ENCODE measurements around the gene FSD1L.

FSD1L gene

DNA sequence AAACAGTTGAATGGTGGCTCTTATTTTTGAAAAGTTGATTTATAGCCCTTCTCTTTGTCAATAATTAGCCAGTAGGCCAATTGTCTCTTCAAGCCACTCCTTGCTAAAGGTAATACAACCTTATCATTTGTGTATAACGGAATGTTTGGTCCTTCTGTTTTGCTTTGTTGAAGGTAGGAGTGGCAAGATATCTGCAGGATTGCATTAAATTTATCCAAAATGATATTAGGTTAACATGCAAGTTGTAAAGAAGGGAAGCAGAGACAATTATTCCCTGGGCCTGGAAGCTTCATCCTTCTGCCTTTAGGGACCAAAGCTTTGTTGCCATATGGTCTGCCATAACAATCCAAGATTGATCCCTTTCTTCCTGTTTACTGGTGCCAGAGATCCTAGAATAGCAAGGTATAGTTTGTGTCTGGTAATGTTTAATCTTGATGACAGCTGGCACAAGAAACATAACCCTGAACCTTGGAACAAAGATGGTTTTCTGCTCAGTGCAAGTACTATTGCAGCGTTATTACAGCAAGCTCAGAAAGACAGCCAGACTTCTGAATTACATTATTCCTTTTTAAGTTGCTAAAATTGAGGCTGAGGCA is 15.5 kb upstream of the FSD1L start:
- in situ Hi-C loops (cut with MboI; ENCODE audit: low sequenced_read_pairs), result no loop called here

DNA sequence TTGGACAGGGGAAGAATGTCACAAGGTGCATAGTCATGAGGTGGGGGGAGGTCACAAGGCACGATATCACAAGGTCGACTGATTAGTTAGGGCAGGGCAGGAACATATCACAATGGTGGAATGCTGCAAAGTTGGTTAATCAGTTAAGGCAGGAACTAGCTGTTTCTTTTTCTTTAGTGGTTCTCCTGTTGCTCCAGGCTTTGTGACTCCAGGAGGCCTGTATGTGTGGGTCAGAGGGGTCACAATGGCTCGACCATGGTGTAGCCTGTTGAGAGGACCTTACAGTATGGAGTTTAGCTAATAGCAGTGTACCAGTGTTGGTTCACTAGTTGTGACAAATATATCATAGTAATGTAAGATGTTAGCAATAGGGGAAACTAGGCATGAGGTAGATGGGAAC is 12.4 kb upstream of the FSD1L start:
- in situ Hi-C loops (cut with MboI; ENCODE audit: low sequenced_read_pairs), result no loop called here

DNA sequence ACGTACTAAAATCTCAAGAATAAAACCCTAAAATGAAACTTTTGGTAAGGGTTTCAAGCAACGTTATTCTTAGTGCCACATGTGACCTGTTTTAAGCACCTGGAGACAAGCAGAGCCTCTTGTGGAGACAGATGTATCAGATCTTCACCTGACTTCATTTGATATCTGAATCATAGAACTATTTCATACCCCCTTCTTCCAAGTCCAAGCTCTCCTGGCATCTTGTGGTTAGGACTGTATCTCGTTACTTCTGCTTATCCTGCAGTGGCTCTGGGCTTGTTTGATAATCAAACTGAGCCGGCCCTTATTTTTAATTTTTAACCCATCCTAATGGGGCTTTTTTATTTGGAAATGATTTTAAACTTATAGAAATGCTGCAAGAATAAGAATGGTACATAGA is 11.1 kb upstream of the FSD1L start:
- in situ Hi-C loops (cut with MboI; ENCODE audit: low sequenced_read_pairs), result no loop called here

DNA sequence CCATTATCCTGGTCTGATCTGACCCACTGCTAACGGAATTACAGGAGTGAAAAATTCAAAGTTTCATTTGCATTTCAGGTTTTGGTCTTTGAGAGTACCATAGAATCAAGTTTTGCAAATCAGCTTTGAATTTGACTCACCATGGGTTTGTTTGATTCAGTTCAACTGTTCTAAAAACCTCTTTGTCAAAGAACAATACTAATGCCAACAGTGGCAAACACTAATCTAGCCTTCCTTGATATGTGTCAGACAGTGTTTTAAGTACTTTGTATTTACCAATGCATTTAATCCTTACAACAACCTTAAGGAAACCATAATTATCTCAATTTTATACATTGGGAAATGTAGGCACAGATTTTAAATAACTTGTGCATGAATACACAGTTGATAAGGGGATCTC is 10.1 kb upstream of the FSD1L start:
- in situ Hi-C loops (cut with MboI; ENCODE audit: low sequenced_read_pairs), result no loop called here

GRCh38 chr9:105438141-105438806 is 9.6 kb upstream of the FSD1L start:
- in situ Hi-C loops (cut with MboI; ENCODE audit: low sequenced_read_pairs), result no loop called here

DNA sequence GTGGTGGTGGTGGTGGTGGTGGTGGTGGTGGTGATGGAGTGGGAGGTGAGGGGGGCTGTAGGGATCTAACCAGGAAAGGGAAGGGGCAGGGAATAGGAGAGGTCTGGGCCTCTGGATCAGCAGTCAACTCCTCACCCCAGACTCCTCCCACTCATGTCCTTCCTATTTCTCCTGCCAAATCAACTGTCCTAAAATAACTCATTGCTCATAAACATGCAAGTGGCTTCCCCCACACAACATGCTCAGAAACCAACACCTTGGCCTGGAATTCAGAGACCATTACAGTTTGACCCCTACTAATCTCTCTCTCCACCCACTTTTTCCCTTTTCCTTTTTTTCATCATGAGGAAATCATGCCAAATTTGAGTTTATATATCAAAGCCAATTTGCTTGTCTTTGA is 8.4 kb upstream of the FSD1L start:
- in situ Hi-C loops (cut with MboI; ENCODE audit: low sequenced_read_pairs), result no loop called here

DNA sequence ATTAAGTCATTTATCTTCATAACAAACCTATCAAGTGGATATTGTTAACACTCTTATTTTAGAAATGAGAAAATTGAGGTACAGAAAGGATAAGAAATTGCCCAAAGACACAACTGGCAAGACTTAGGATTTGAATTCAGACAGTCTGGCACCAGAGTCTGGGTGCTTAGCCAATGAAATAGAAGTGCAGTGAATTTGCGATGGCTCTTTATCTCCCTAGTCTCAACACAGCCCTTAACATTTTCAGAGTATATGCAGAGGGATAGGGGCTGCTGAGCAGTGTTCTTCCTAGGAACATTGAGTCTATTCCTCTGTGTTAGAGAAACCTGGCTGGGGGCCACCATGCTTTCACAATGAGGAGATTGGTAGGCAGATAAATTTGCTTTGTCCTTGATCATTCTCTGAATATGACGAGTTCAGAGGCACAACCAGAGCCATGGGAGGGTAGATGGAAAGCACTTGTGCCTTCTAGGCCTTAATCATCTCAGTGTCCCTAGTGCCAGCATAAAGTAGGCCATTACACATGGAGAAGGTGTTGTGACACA is 6.1 kb upstream of the FSD1L start:
- in situ Hi-C loops (cut with MboI; ENCODE audit: low sequenced_read_pairs), result no loop called here

DNA sequence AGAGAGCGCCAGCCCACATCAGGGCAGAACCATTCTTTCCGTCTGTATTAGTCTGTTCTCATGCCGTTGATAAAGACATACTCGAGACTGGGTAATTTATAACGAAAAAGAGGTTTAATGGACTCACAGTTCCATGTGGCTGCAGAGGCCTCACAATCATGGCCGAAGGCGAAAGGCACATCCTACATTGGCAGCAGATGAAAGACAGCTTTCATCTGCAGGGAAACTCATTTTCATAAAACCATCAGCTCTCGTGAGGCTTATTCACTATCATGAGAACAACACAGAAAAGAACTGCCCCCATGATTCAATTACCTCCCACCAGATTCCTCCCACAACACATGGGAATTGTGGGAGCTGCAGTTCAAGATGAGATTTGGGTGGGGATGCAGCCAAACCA is 4.7 kb upstream of the FSD1L start:
- in situ Hi-C loops (cut with MboI; ENCODE audit: low sequenced_read_pairs), result no loop called here

DNA sequence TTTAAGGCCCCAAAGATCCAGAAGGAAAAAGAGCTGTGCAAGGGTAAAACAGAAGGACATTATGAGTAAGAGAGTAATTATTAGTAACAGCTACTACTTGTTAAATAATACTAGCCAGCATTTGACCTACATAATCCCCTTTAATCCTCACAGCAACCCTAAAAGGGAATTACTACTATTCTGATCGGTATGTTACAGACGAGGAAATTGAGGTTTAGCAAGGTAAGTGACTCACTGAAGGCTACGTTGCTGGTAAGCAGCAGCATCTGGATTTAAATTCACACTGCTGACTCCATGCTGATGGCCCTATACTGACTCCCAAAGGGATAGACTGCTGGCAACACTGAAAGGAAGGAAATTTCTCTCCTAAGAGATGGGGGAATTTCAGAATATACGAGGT is 3.7 kb upstream of the FSD1L start:
- in situ Hi-C loops (cut with MboI; ENCODE audit: low sequenced_read_pairs), result no loop called here

DNA sequence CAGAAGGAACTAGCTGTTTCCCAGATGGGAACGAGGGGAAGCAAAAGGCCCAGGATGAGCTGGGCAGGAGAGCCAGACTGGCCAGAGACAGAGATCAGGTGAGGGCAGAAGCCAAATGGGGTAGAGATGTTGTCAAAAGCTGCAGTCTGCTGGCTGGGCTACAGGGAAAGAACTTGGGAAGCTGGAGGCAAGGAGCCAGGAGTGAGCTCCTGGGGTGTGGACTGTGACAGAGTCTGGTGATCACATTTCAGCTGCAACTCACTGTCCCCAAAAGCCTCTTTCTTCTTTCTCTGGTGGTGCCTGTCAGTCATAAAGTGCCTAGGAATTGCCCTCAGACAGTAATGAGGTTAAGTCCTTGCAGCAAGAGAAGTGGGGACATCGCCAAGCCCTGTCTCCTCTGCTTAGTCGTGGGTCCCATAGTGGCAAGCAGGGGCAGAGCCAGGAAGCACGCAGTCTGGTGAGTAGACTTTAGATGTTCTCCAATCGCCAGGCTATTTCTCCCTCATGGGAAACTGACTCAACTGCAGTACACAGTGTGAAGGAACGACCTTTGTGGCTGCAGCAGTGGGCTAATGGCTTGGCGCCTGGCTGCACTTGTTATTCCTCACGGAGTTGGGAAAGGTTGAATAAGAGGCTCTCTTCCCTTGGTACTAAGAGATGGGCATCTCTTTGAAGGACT is 2.5 kb upstream of the FSD1L start:
- in situ Hi-C loops (cut with MboI; ENCODE audit: low sequenced_read_pairs), result no loop called here

- in situ Hi-C loops (cut with MboI; ENCODE audit: low sequenced_read_pairs), result no loop called here
These were observed 434 bp upstream of the FSD1L start for GRCh38 chr9:105447386-105447813.

GRCh38 chr9:105449081-105449480 is 1.2 kb downstream of the FSD1L start:
- in situ Hi-C loops (cut with MboI; ENCODE audit: low sequenced_read_pairs), result no loop called here

GRCh38 chr9:105452185-105452584 is 4.4 kb downstream of the FSD1L start:
- in situ Hi-C loops (cut with MboI; ENCODE audit: low sequenced_read_pairs), result loop anchor here (25.0 kb wide), 1 partner anchor 90 kb away; no protein-coding TSS in a partner anchor

DNA sequence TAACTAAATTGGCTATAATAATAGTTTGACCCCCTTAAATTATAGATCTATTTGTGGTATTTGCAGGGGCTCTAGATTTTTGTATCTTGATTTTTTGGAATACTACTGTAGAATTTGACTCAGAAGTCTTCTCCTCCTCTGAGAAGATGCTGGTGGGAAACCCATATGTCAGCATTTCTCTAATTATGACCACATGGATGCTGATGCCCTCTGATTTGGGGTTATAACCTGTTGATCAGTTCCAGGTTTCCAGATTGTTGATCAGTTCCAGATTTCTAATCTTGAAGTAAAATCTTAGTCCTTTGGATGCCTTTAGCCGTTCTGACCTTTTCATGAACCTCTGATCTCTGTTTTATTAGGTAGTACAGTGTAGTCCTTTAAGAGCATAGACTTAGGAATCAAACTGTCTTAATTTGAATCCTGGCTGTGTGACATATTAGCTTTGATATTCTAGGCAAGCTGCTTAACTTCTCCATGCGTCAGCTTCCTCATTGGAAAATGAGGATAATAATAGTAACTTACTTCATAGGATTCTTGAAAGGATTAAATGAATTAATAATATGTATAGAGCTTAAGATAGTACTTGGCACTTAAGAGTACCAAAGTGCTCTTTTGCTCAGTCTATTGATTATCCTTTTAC is 8.1 kb downstream of the FSD1L start:
- in situ Hi-C loops (cut with MboI; ENCODE audit: low sequenced_read_pairs), result loop anchor here (25.0 kb wide), 1 partner anchor 94 kb away; no protein-coding TSS in a partner anchor

- in situ Hi-C loops (cut with MboI; ENCODE audit: low sequenced_read_pairs), result loop anchor here (25.0 kb wide), 1 partner anchor 95 kb away; no protein-coding TSS in a partner anchor
These were observed 9.9 kb downstream of the FSD1L start for GRCh38 chr9:105457560-105458294.

- in situ Hi-C loops (cut with MboI; ENCODE audit: low sequenced_read_pairs), result loop anchor here (25.0 kb wide), 1 partner anchor 96 kb away; no protein-coding TSS in a partner anchor
These were observed 10.6 kb downstream of the FSD1L start for GRCh38 chr9:105458404-105458803.

- in situ Hi-C loops (cut with MboI; ENCODE audit: low sequenced_read_pairs), result loop anchor here (25.0 kb wide), 1 partner anchor 97 kb away; no protein-coding TSS in a partner anchor
These were observed 11.5 kb downstream of the FSD1L start for GRCh38 chr9:105459336-105459735.

- in situ Hi-C loops (cut with MboI; ENCODE audit: low sequenced_read_pairs), result loop anchor here (25.0 kb wide), 1 partner anchor 105 kb away; no protein-coding TSS in a partner anchor
These were observed 19.1 kb downstream of the FSD1L start for GRCh38 chr9:105466898-105467455.

DNA sequence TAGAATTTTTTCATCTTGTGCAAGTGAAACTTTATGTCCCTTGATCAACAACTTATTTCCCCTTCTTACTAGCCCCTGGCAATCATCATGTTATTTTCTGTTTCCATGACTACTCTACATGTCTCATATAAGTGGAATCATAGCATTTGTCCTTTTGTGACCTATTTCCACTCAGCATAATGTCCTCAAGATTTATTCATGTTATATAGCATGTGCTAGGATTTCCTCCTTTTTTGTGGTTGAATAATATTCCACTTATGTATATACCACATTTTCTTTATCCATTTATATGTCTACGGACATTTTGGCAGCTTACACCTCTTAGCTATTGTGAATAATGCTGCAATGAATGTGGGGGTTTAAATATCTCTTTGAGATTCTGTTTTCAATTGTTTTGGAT is 21.0 kb downstream of the FSD1L start:
- in situ Hi-C loops (cut with MboI; ENCODE audit: low sequenced_read_pairs), result loop anchor here (25.0 kb wide), 1 partner anchor 107 kb away; no protein-coding TSS in a partner anchor

DNA sequence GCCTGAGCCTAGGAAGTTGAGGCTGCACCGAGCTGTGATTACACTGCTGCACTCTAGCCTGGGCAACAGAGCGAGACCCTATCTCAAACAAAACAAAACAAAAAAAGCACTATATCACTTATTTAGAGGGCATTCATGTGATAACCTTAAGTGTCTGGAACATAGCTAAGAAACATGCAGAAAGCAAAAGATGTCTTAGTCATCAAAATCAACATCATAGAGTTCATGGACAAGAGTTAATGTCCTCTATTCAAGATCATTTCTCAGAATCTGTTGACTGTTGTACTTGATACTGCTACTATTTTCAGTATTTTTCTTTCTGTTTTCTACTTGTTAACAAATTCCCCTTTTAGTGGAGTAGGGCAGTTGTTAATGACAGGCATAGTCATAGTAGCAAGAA is 25.4 kb downstream of the FSD1L start:
- in situ Hi-C loops (cut with MboI; ENCODE audit: low sequenced_read_pairs), result loop anchor here (25.0 kb wide), 1 partner anchor 111 kb away; no protein-coding TSS in a partner anchor

Data from HL-60/S4 (cell line).